GM04503 (cell line): ENCODE measurements around the gene UNC5B.

Experiments used
- DNase-seq: peaks from one replicate; pipeline ENCODE4 v3.0.0-alpha.2; 2012; ENCODE audit warnings: low read depth

UNC5B gene

GRCh38 chr10:71223347-71224058 lies 11.1 kb downstream of the UNC5B start:
- DNase-seq: no peak

GRCh38 chr10:71225291-71226058 lies 13.1 kb downstream of the UNC5B start:
- no peak for DNase-seq

- no peak for DNase-seq
Measured at GRCh38 chr10:71228875-71229675, 16.7 kb downstream of the UNC5B start.

- DNase-seq: no peak
Measured at GRCh38 chr10:71229726-71230655, 17.6 kb downstream of the UNC5B start.

GRCh38 chr10:71230656-71231025 lies 18.3 kb downstream of the UNC5B start:
- no peak for DNase-seq

GRCh38 chr10:71231206-71231605 lies 18.8 kb downstream of the UNC5B start:
- DNase-seq: no peak

- DNase-seq: no peak
Measured at GRCh38 chr10:71232089-71232998, 20.0 kb downstream of the UNC5B start.

- no peak for DNase-seq
Measured at GRCh38 chr10:71233482-71233892, 21.1 kb downstream of the UNC5B start.

GRCh38 chr10:71234004-71234894 lies 21.9 kb downstream of the UNC5B start:
- DNase-seq: no peak

- no peak for DNase-seq
Measured at GRCh38 chr10:71234970-71235685, 22.8 kb downstream of the UNC5B start.

GRCh38 chr10:71235808-71236207 lies 23.4 kb downstream of the UNC5B start:
- no peak for DNase-seq

- DNase-seq: no peak
Measured at GRCh38 chr10:71236286-71236685, 23.9 kb downstream of the UNC5B start.

GRCh38 chr10:71236822-71237682 lies 24.7 kb downstream of the UNC5B start:
- DNase-seq: no peak

- no peak for DNase-seq
Measured at GRCh38 chr10:71237843-71238623, 25.7 kb downstream of the UNC5B start.

- DNase-seq: no peak
Measured at GRCh38 chr10:71238626-71239025, 26.3 kb downstream of the UNC5B start.

- no peak for DNase-seq
Measured at GRCh38 chr10:71239131-71239915, 27.0 kb downstream of the UNC5B start.
